Measurements from ENCODE around the gene WNT3.

Gene WNT3

GRCh38 chr17:46722662-46723285 lies 95.7 kb downstream of the WNT3 start:
- no peak for DNase-seq

GRCh38 chr17:46720408-46720807 lies 98.1 kb downstream of the WNT3 start:
- DNase-seq = no peak

GRCh38 chr17:46719891-46720290 lies 98.6 kb downstream of the WNT3 start:
- no peak for DNase-seq

- DNase-seq = no peak
Observed at GRCh38 chr17:46717999-46718398, 100.5 kb downstream of the WNT3 start.

Data from NCI-H748 treated with DMSO at 0.1 percent for 48 hours (cell line).